Measurements from ENCODE around the gene CABLES1.

The CABLES1 gene

GRCh38 chr18:23205980-23206379 is 70.7 kb downstream of the CABLES1 start:
- TF ChIP-seq CTCF (IDR thresholded peaks at IDR 0.05; ENCODE audit: borderline replicate concordance, extremely low read depth, low read length, poor library complexity, severe bottlenecking) (no peak), EZH2 (IDR thresholded peaks at IDR 0.05; ENCODE audit: borderline replicate concordance, low read depth, low read length, severe bottlenecking) (no peak)
- H3K36me3 ChIP-seq (ENCODE audit: insufficient read depth, low read length): no peaks in the 10 kb centered on the region
- no peak overlapping the region for H3K9ac ChIP-seq (ENCODE audit: low read depth, low read length)
- no peak overlapping the region for H3K4me3 ChIP-seq (ENCODE audit: low read depth in 1 of 2, low read length in 2 of 2)
- ATAC-seq (ENCODE audit: insufficient read depth, low read depth): no peak
- H3K27me3 ChIP-seq (ENCODE audit: insufficient read depth, low read length, poor library complexity): no peaks in the 10 kb centered on the region
- H4K20me1 ChIP-seq (ENCODE audit: insufficient read depth, low read length): no peaks in the 10 kb centered on the region
- H3K79me2 ChIP-seq (ENCODE audit: insufficient read depth, low read length): no peaks in the 10 kb centered on the region
- DNase-seq: no peak
- H3K9me3 ChIP-seq (ENCODE audit: insufficient read depth, low read length, severe bottlenecking): no peaks in the 10 kb centered on the region
- no peak overlapping the region for H3K4me2 ChIP-seq (ENCODE audit: insufficient read depth, low read length)
- H3K4me1 ChIP-seq (ENCODE audit: insufficient read depth, low read length): no peaks in the 10 kb centered on the region
- no peak overlapping the region for H3K27ac ChIP-seq (ENCODE audit: low read length)
- H2AFZ ChIP-seq (ENCODE audit: low read depth, low read length): no peak overlapping the region

DNA sequence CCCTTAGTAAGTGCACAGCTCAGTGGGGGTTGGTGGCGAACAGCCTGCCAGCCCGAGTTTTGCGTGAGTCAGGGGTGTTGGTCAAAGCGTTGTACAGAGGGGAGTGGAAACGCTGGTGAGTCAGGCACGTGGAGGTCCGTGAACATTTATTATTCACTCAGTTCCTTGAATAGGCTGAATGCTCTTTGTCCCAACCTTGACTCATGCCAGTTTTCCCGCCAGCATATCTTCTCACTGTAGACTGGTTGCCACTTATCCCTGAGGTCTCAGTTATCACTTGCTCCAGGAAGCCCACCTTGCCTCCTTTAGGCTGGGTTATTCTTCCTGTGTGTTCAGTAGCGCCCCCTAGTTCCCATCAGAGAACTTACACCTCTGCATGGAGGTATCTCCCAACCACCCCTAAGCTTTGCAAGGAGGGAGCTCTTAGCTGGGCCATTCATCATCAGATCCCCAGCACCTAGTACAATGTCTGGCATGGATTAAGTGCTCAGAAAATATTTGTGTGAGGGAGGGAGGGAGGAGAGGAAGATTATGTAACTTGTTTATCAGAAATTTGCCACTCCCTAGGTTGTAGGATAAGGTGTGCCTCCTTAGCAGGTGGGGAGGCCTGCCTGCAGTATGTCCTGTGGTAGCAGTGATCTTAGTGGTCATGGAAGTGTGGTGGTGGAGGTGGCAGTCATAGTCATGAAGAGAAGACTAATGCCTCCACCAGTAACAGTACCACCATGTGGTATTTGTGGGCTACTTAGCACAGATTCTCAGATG is 72.1 kb downstream of the CABLES1 start:
- Histone ChIP-seq H2AFZ (ENCODE audit: low read depth, low read length) (no peak overlapping the region), H3K4me1 (ENCODE audit: insufficient read depth, low read length) (no peaks in the 10 kb centered on the region), H3K4me3 (ENCODE audit: low read depth in 1 of 2, low read length in 2 of 2) (no peak overlapping the region), H3K9ac (ENCODE audit: low read depth, low read length) (no peak overlapping the region), H3K27me3 (ENCODE audit: insufficient read depth, low read length, poor library complexity) (no peaks in the 10 kb centered on the region), H3K79me2 (ENCODE audit: insufficient read depth, low read length) (no peaks in the 10 kb centered on the region), H3K27ac (ENCODE audit: low read length) (no peak overlapping the region), H4K20me1 (ENCODE audit: insufficient read depth, low read length) (no peaks in the 10 kb centered on the region), H3K9me3 (ENCODE audit: insufficient read depth, low read length, severe bottlenecking) (no peaks in the 10 kb centered on the region), H3K4me2 (ENCODE audit: insufficient read depth, low read length) (no peak overlapping the region), H3K36me3 (ENCODE audit: insufficient read depth, low read length) (no peaks in the 10 kb centered on the region)
- ATAC-seq (ENCODE audit: insufficient read depth, low read depth) (peak; percentile 31; the same call in 1 of the 3 replicates), DNase-seq (no peak)
- TF ChIP-seq EZH2 (IDR thresholded peaks at IDR 0.05; ENCODE audit: borderline replicate concordance, low read depth, low read length, severe bottlenecking): no peak
- peak; percentile 48 for TF ChIP-seq CTCF (IDR thresholded peaks at IDR 0.05; ENCODE audit: borderline replicate concordance, extremely low read depth, low read length, poor library complexity, severe bottlenecking)

GRCh38 chr18:23207994-23208393 is 72.7 kb downstream of the CABLES1 start:
- no peak for ATAC-seq (ENCODE audit: insufficient read depth, low read depth)
- H3K36me3 ChIP-seq (ENCODE audit: insufficient read depth, low read length): no peaks in the 10 kb centered on the region
- H3K79me2 ChIP-seq (ENCODE audit: insufficient read depth, low read length): no peaks in the 10 kb centered on the region
- H3K27ac ChIP-seq (ENCODE audit: low read length): no peak overlapping the region
- no peak overlapping the region for H3K9ac ChIP-seq (ENCODE audit: low read depth, low read length)
- H2AFZ ChIP-seq (ENCODE audit: low read depth, low read length): no peak overlapping the region
- TF ChIP-seq EZH2 (IDR thresholded peaks at IDR 0.05; ENCODE audit: borderline replicate concordance, low read depth, low read length, severe bottlenecking): no peak
- TF ChIP-seq CTCF (IDR thresholded peaks at IDR 0.05; ENCODE audit: borderline replicate concordance, extremely low read depth, low read length, poor library complexity, severe bottlenecking): no peak
- no peak overlapping the region for H3K4me2 ChIP-seq (ENCODE audit: insufficient read depth, low read length)
- no peaks in the 10 kb centered on the region for H4K20me1 ChIP-seq (ENCODE audit: insufficient read depth, low read length)
- no peak for DNase-seq
- H3K9me3 ChIP-seq (ENCODE audit: insufficient read depth, low read length, severe bottlenecking): no peaks in the 10 kb centered on the region
- H3K4me3 ChIP-seq (ENCODE audit: low read depth in 1 of 2, low read length in 2 of 2): no peak overlapping the region
- no peaks in the 10 kb centered on the region for H3K27me3 ChIP-seq (ENCODE audit: insufficient read depth, low read length, poor library complexity)
- H3K4me1 ChIP-seq (ENCODE audit: insufficient read depth, low read length): no peaks in the 10 kb centered on the region
